ENCODE data around the gene KCNB1. TPM values are rescaled to one million over a fixed set of nuclear protein-coding genes. Genes with fewer than 3 reads are reported as not detected.

Gene KCNB1
- total RNA-seq, 2 experiments from 2014 or later, result not detected

GRCh38 chr20:49384437-49385434 lies 97.7 kb downstream of the KCNB1 start:
- Mint-ChIP-seq H3K36me3 (ENCODE audit: low read depth) (no peaks in the 10 kb centered on the region), H3K27ac (no peak overlapping the region), H3K4me3 (no peak overlapping the region), H3K4me1 (no peaks in the 10 kb centered on the region), H3K27me3 (peaks cover 23% of the 10 kb centered on the region), H3K9me3 (ENCODE audit: low read depth) (no peaks in the 10 kb centered on the region)
- peak; percentile 68 for ATAC-seq
- DNase-seq, result peak; percentile 88
- ChIA-PET CTCF (interaction anchor here (0.5 to 3.8 kb wide), 25 partner anchors 9 to 461 kb away, joined by 3 to 22 read pairs (median 4); no protein-coding TSS in a partner anchor), POLR2A (no interaction called here)
- intact Hi-C loops (cut with DNase I, micrococcal nuclease), result loop anchor here (1.0 to 5.0 kb wide), 4 partner anchors 50 to 150 kb away; partner anchors contain the start of gene KCNB1 (in 1 of the 2)

GRCh38 chr20:49381558-49382493 lies 100.6 kb downstream of the KCNB1 start:
- intact Hi-C loops (cut with DNase I, micrococcal nuclease), result no loop called here
- no peak for ATAC-seq
- Mint-ChIP-seq H3K27me3 (peaks cover 15% of the 10 kb centered on the region), H3K36me3 (ENCODE audit: low read depth) (no peaks in the 10 kb centered on the region), H3K4me3 (no peak overlapping the region), H3K27ac (no peak overlapping the region), H3K9me3 (ENCODE audit: low read depth) (no peaks in the 10 kb centered on the region), H3K4me1 (no peaks in the 10 kb centered on the region)
- no peak for DNase-seq
- CTCF ChIA-PET, result interaction anchor here (0.7 to 1.9 kb wide), 3 partner anchors 9 to 161 kb away, joined by 3 to 5 read pairs (median 3); no protein-coding TSS in a partner anchor
- POLR2A ChIA-PET, result interaction anchor here (0.5 kb wide), 1 partner anchor 21 kb away, joined by 9 read pairs; no protein-coding TSS in a partner anchor

GRCh38 chr20:49380337-49380780 lies 102.1 kb downstream of the KCNB1 start:
- POLR2A ChIA-PET, result no interaction called here
- peaks cover 11% of the 10 kb centered on the region for H3K27me3 Mint-ChIP-seq
- no peaks in the 10 kb centered on the region for H3K9me3 Mint-ChIP-seq (ENCODE audit: low read depth)
- no peak overlapping the region for H3K4me3 Mint-ChIP-seq
- ATAC-seq (no peak), DNase-seq (no peak)
- no peak overlapping the region for H3K27ac Mint-ChIP-seq
- no peaks in the 10 kb centered on the region for H3K4me1 Mint-ChIP-seq
- H3K36me3 Mint-ChIP-seq (ENCODE audit: low read depth), result no peaks in the 10 kb centered on the region
- CTCF ChIA-PET, result no interaction called here
- intact Hi-C loops (cut with DNase I, micrococcal nuclease), result no loop called here

DNA sequence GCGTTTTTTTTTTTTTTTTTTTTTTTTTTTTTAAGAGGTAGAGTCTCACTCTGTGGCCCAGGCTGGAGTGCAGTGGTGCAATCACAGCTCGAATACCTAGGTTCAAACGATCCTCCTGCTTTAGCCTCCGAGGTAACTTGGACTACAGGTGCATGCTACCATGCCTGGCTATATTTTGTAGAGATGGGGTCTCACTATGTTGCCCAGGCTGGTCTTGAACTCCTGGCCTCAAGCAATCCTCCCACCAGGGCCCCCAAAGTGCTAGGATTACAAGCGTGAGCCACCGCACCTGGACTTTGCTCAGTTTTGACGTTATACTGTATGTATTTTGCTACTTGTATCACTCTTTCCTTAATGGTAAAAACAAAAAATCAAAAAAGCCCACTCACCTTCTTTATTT lies 103.1 kb downstream of the KCNB1 start:
- Mint-ChIP-seq H3K4me1 (no peaks in the 10 kb centered on the region), H3K27me3 (peaks cover 13% of the 10 kb centered on the region), H3K27ac (no peak overlapping the region), H3K36me3 (ENCODE audit: low read depth) (no peaks in the 10 kb centered on the region), H3K9me3 (ENCODE audit: low read depth) (no peaks in the 10 kb centered on the region), H3K4me3 (no peak overlapping the region)
- CTCF ChIA-PET, result interaction anchor here (0.9 to 1.3 kb wide), 3 partner anchors 10 to 146 kb away, joined by 3 to 4 read pairs (median 3); no protein-coding TSS in a partner anchor
- POLR2A ChIA-PET, result no interaction called here
- intact Hi-C loops (cut with DNase I, micrococcal nuclease), result no loop called here
- DNase-seq (no peak), ATAC-seq (no peak)

GRCh38 chr20:49377326-49377725 lies 105.1 kb downstream of the KCNB1 start:
- no peak for DNase-seq
- ATAC-seq, result no peak
- Mint-ChIP-seq H3K4me3 (no peak overlapping the region), H3K36me3 (ENCODE audit: low read depth) (no peaks in the 10 kb centered on the region), H3K27me3 (peaks cover 6% of the 10 kb centered on the region), H3K4me1 (no peaks in the 10 kb centered on the region), H3K27ac (no peak overlapping the region), H3K9me3 (ENCODE audit: low read depth) (no peaks in the 10 kb centered on the region)
- ChIA-PET POLR2A (no interaction called here), CTCF (interaction anchor here (0.5 to 0.8 kb wide), 2 partner anchors 55 to 267 kb away, joined by 3 read pairs; no protein-coding TSS in a partner anchor)
- intact Hi-C loops (cut with DNase I, micrococcal nuclease), result no loop called here

DNA sequence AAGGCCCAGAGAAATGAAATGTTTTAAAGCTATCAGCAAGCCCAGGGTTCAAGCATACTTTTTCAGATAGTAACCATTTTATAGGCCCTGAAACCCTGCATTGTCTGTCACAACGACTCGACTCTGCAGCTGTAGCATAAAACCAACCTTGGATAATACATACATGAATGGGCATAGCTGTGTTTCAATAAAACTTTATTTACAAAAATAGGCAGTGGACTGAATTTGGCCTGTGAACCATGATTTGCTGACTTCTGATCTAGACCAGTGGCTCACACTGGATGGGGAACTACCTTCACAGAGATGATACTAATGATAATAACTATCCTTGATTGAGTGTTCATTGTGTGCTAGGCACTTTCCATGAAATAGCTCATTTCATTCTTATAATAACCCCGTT lies 107.3 kb downstream of the KCNB1 start:
- intact Hi-C loops (cut with DNase I, micrococcal nuclease), result no loop called here
- Mint-ChIP-seq H3K36me3 (ENCODE audit: low read depth) (no peaks in the 10 kb centered on the region), H3K4me1 (no peaks in the 10 kb centered on the region), H3K4me3 (no peak overlapping the region), H3K9me3 (ENCODE audit: low read depth) (no peaks in the 10 kb centered on the region), H3K27me3 (peaks cover 8% of the 10 kb centered on the region), H3K27ac (no peak overlapping the region)
- ATAC-seq, result no peak
- no peak for DNase-seq
- POLR2A ChIA-PET, result no interaction called here
- CTCF ChIA-PET, result interaction anchor here (1.0 to 1.5 kb wide), 3 partner anchors 9 to 40 kb away, joined by 5 read pairs; no protein-coding TSS in a partner anchor

- no peaks in the 10 kb centered on the region for H3K9me3 Mint-ChIP-seq (ENCODE audit: low read depth)
- peaks cover 16% of the 10 kb centered on the region for H3K27me3 Mint-ChIP-seq
- intact Hi-C loops (cut with DNase I, micrococcal nuclease), result no loop called here
- H3K36me3 Mint-ChIP-seq (ENCODE audit: low read depth), result no peaks in the 10 kb centered on the region
- H3K4me1 Mint-ChIP-seq, result no peaks in the 10 kb centered on the region
- no peak overlapping the region for H3K27ac Mint-ChIP-seq
- ChIA-PET POLR2A (no interaction called here), CTCF (no interaction called here)
- DNase-seq (no peak), ATAC-seq (no peak)
- H3K4me3 Mint-ChIP-seq, result no peak overlapping the region
Observed at GRCh38 chr20:49372095-49372734, 110.3 kb downstream of the KCNB1 start.

DNA sequence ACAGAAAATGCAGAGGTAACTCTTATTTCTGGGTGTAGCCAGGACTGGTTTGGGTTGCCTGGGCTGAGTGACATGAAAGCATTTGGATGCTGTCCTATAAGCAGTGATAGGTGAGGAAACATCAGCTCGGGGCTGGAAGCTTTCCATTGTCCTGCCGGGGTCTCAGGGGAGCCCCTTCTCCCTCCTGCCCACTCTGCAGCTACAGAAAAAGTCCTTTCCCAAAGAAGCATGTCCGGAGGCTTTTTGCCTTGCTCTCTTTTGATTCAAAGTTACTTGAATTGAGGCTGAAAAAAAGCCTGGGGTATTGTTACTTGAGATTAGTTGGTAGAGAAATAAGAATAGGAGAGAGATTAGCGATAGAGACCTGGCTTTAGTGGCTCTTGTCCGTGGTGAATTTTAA lies 113.9 kb downstream of the KCNB1 start:
- H3K36me3 Mint-ChIP-seq (ENCODE audit: low read depth), result no peaks in the 10 kb centered on the region
- ChIA-PET POLR2A (interaction anchor here (0.5 kb wide), 1 partner anchor 108 kb away, joined by 3 read pairs; no protein-coding TSS in a partner anchor), CTCF (interaction anchor here (0.7 to 1.8 kb wide), 2 partner anchors 16 to 33 kb away, joined by 3 to 7 read pairs; no protein-coding TSS in a partner anchor)
- H3K4me1 Mint-ChIP-seq, result no peaks in the 10 kb centered on the region
- no peak for ATAC-seq
- no peaks in the 10 kb centered on the region for H3K9me3 Mint-ChIP-seq (ENCODE audit: low read depth)
- DNase-seq, result no peak
- no peak overlapping the region for H3K27ac Mint-ChIP-seq
- intact Hi-C loops (cut with DNase I, micrococcal nuclease), result no loop called here
- peaks cover 18% of the 10 kb centered on the region for H3K27me3 Mint-ChIP-seq
- H3K4me3 Mint-ChIP-seq, result no peak overlapping the region

GRCh38 chr20:49367113-49367512 lies 115.4 kb downstream of the KCNB1 start:
- ChIA-PET CTCF (no interaction called here), POLR2A (no interaction called here)
- ATAC-seq (no peak), DNase-seq (no peak)
- H3K27ac Mint-ChIP-seq, result no peak overlapping the region
- intact Hi-C loops (cut with DNase I, micrococcal nuclease), result no loop called here
- peaks cover 15% of the 10 kb centered on the region for H3K27me3 Mint-ChIP-seq
- H3K4me3 Mint-ChIP-seq, result no peak overlapping the region
- H3K9me3 Mint-ChIP-seq (ENCODE audit: low read depth), result no peaks in the 10 kb centered on the region
- H3K4me1 Mint-ChIP-seq, result no peaks in the 10 kb centered on the region
- no peaks in the 10 kb centered on the region for H3K36me3 Mint-ChIP-seq (ENCODE audit: low read depth)

GRCh38 chr20:49366687-49367086 lies 115.8 kb downstream of the KCNB1 start:
- no peaks in the 10 kb centered on the region for H3K36me3 Mint-ChIP-seq (ENCODE audit: low read depth)
- ChIA-PET CTCF (interaction anchor here (0.9 kb wide), 1 partner anchor 17 kb away, joined by 4 read pairs; no protein-coding TSS in a partner anchor), POLR2A (no interaction called here)
- no peak for ATAC-seq
- DNase-seq, result no peak
- H3K27me3 Mint-ChIP-seq, result peaks cover 14% of the 10 kb centered on the region
- H3K27ac Mint-ChIP-seq, result no peak overlapping the region
- H3K4me1 Mint-ChIP-seq, result no peaks in the 10 kb centered on the region
- no peak overlapping the region for H3K4me3 Mint-ChIP-seq
- H3K9me3 Mint-ChIP-seq (ENCODE audit: low read depth), result no peaks in the 10 kb centered on the region
- intact Hi-C loops (cut with DNase I, micrococcal nuclease), result no loop called here
